Measurements from ENCODE around the gene MIR17HG.

GRCh38 chr13:91349992-91350911, 2.8 kb downstream of the MIR17HG start:
- TF ChIP-seq CTCF (IDR thresholded peaks at IDR 0.05), result no peak
- no peak for TF ChIP-seq POLR2A (IDR thresholded peaks at IDR 0.05)
